ENCODE measurements around the gene TLE3.

DNA sequence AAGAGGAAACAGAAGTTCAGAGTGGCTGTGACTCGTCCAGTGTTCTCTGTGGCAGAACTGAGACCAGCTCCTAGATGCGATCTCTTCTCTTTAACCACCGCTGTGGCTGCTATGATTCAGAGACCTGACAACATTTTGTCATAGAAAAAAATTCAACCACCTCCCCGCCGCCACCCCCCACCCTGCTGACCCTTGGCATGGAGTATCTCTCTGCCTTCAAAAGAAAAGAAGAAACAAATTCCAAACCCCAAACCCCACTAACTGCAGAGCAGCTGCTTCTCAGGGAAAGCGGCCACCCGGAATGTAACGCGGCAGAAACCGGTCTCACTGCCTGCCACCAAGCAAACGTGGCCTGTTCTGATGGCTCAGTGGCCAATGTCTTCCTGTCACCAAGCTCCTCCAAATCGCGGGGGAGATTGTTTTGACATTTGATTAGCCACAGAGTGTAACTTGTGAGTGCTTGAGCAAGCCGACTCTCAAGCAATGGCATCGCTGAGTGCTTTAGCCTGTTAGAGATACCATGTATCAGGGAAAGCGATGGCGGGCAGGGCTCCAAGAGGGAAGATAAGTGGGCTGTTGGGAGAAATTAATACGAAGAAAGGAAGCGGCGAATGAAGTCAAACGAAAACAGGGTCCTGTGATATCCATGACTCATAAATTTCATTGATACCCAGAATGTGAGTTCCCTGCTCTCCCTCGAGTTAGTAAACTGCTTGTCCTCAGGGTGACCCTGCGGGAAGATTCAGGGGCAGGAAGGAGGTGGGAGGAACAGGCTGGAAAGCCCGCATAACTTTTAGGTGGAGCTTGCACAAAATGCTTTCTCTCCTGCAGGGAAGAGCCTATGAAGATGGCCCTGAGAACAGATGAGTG is 44.8 kb upstream of the TLE3 start:
- TF ChIP-seq, protein P1, sequence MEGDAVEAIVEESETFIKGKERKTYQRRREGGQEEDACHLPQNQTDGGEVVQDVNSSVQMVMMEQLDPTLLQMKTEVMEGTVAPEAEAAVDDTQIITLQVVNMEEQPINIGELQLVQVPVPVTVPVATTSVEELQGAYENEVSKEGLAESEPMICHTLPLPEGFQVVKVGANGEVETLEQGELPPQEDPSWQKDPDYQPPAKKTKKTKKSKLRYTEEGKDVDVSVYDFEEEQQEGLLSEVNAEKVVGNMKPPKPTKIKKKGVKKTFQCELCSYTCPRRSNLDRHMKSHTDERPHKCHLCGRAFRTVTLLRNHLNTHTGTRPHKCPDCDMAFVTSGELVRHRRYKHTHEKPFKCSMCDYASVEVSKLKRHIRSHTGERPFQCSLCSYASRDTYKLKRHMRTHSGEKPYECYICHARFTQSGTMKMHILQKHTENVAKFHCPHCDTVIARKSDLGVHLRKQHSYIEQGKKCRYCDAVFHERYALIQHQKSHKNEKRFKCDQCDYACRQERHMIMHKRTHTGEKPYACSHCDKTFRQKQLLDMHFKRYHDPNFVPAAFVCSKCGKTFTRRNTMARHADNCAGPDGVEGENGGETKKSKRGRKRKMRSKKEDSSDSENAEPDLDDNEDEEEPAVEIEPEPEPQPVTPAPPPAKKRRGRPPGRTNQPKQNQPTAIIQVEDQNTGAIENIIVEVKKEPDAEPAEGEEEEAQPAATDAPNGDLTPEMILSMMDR (IDR thresholded peaks at IDR 0.05): no peak
- TF ChIP-seq POLR2A (IDR thresholded peaks at IDR 0.05) (no peak), EP300 (IDR thresholded peaks at IDR 0.05) (no peak)
